DND-41 (cell line): Measurements from ENCODE around the gene LRP6.

Source experiments
- ATAC-seq: fragments of 200-7000 bp; cut with Tn5 transposase; 3 replicates; pipeline ENCODE4 v1.9.1; 2021; ENCODE audit warnings: low read depth; ENCODE audit not compliant: insufficient read depth
- DNase-seq: peaks from one replicate; pipeline ENCODE4 v3.0.0-alpha.2; 2020
- H2AFZ ChIP-seq: 2 replicates; pipeline ENCODE4 v1.6.0; 2012; ENCODE audit warnings: low read depth, low read length
- H3K27ac ChIP-seq: 2 replicates; pipeline ENCODE4 v1.5.1; 2012; ENCODE audit warnings: low read length, inconsistent platforms
- H3K27me3 ChIP-seq: fragments of 200-600 bp; sonication (generic); 2 replicates; pipeline ENCODE4 v1.6.0; 2012; ENCODE audit warnings: low read length, mild to moderate bottlenecking, inconsistent platforms; ENCODE audit not compliant: insufficient read depth, poor library complexity
- H3K36me3 ChIP-seq: 2 replicates; pipeline ENCODE4 v1.5.1; 2012; ENCODE audit warnings: low read length, inconsistent platforms; ENCODE audit not compliant: insufficient read depth
- H3K4me1 ChIP-seq: 2 replicates; pipeline ENCODE4 v1.5.1; 2012; ENCODE audit warnings: mild to moderate bottlenecking, low read length; ENCODE audit not compliant: insufficient read depth
- H3K4me2 ChIP-seq: 2 replicates; pipeline ENCODE4 v1.6.0; 2012; ENCODE audit warnings: mild to moderate bottlenecking, moderate library complexity, low read length, inconsistent platforms; ENCODE audit not compliant: insufficient read depth
- H3K4me3 ChIP-seq, 2 experiments: fragments of 200-600 bp in 1 of 2; shearing (Covaris generic) in 1 of 2; 2 replicates each; pipeline ENCODE4 v1.5.1; 2012 to 2016; ENCODE audit warnings: inconsistent platforms in 2 of 2, low read length in 2 of 2, mild to moderate bottlenecking in 2 of 2, low read depth in 1 of 2, moderate library complexity in 1 of 2
- H3K79me2 ChIP-seq: 2 replicates; pipeline ENCODE4 v1.6.0; 2012; ENCODE audit warnings: low read length, inconsistent platforms; ENCODE audit not compliant: insufficient read depth
- H3K9ac ChIP-seq: 2 replicates; pipeline ENCODE4 v1.6.0; 2012; ENCODE audit warnings: low read depth, mild to moderate bottlenecking, inconsistent platforms, low read length, moderate library complexity
- H3K9me3 ChIP-seq: 2 replicates; pipeline ENCODE4 v1.5.1; 2012; ENCODE audit warnings: low read length, moderate library complexity, mild to moderate bottlenecking, inconsistent platforms; ENCODE audit not compliant: insufficient read depth, severe bottlenecking
- H4K20me1 ChIP-seq: 2 replicates; pipeline ENCODE4 v1.6.0; 2012; ENCODE audit warnings: low read length; ENCODE audit not compliant: insufficient read depth
- CTCF ChIP-seq: IDR thresholded peaks from 2 replicates; pipeline ENCODE4 v1.5.1; 2012; ENCODE audit warnings: borderline replicate concordance, low read length, moderate library complexity, mild to moderate bottlenecking; ENCODE audit not compliant: poor library complexity, severe bottlenecking; ENCODE audit errors: extremely low read depth
- EZH2 ChIP-seq: IDR thresholded peaks from 3 replicates; pipeline ENCODE4 v1.6.1; 2012; ENCODE audit warnings: borderline replicate concordance, low read depth, mild to moderate bottlenecking, moderate library complexity, low read length, inconsistent platforms; ENCODE audit not compliant: severe bottlenecking

Gene LRP6

GRCh38 chr12:12272869-12273268, 6.0 kb upstream of the LRP6 start:
- ATAC-seq = no peak
- no peaks in the 10 kb centered on the region for H3K36me3 ChIP-seq
- H3K4me2 ChIP-seq = no peak overlapping the region
- no peaks in the 10 kb centered on the region for H3K9me3 ChIP-seq
- no peak overlapping the region for H2AFZ ChIP-seq
- TF ChIP-seq CTCF (no peak), EZH2 (no peak)
- no peak overlapping the region for H3K27ac ChIP-seq
- no peaks in the 10 kb centered on the region for H3K79me2 ChIP-seq
- H3K4me3 ChIP-seq = no peak overlapping the region
- peaks cover under 1% of the 10 kb centered on the region; the same call in 1 of the 2 replicates for H3K4me1 ChIP-seq
- no peaks in the 10 kb centered on the region for H4K20me1 ChIP-seq
- DNase-seq = no peak
- H3K27me3 ChIP-seq = peaks cover 7% of the 10 kb centered on the region
- H3K9ac ChIP-seq = no peak overlapping the region

- Histone ChIP-seq H4K20me1 (no peaks in the 10 kb centered on the region), H3K79me2 (peaks cover 10% of the 10 kb centered on the region), H3K4me2 (no peak overlapping the region), H2AFZ (no peak overlapping the region), H3K36me3 (no peaks in the 10 kb centered on the region), H3K27ac (no peak overlapping the region), H3K9me3 (no peaks in the 10 kb centered on the region), H3K27me3 (peaks cover 29% of the 10 kb centered on the region), H3K9ac (no peak overlapping the region), H3K4me1 (peaks cover 23% of the 10 kb centered on the region), H3K4me3 (no peak overlapping the region)
- DNase-seq = no peak
- no peak for TF ChIP-seq CTCF
- TF ChIP-seq EZH2 = no peak
- no peak for ATAC-seq
Observed at GRCh38 chr12:12270226-12270625, 3.4 kb upstream of the LRP6 start.

GRCh38 chr12:12267742-12268200, 927 bp upstream of the LRP6 start:
- H4K20me1 ChIP-seq = no peaks in the 10 kb centered on the region
- H3K79me2 ChIP-seq = peaks cover 29% of the 10 kb centered on the region
- H3K27me3 ChIP-seq = peaks cover 25% of the 10 kb centered on the region
- H3K4me2 ChIP-seq = peak overlapping the region; percentile 95
- no peak for TF ChIP-seq EZH2
- no peak for TF ChIP-seq CTCF
- no peaks in the 10 kb centered on the region for H3K9me3 ChIP-seq
- H2AFZ ChIP-seq = peak overlapping the region; percentile 99
- no peak overlapping the region for H3K27ac ChIP-seq
- DNase-seq (no peak), ATAC-seq (no peak)
- H3K9ac ChIP-seq = no peak overlapping the region; the same call in 1 of the 2 replicates
- peaks cover 26% of the 10 kb centered on the region for H3K4me1 ChIP-seq
- peak overlapping the region in 1 of 2 experiments; percentile 93; a peak in 2 of 4 replicates for H3K4me3 ChIP-seq
- no peaks in the 10 kb centered on the region for H3K36me3 ChIP-seq

GRCh38 chr12:12266389-12266872, 413 bp downstream of the LRP6 start:
- H3K4me1 ChIP-seq = peaks cover 26% of the 10 kb centered on the region
- peak overlapping the region; percentile 95 for H3K4me2 ChIP-seq
- no peaks in the 10 kb centered on the region for H4K20me1 ChIP-seq
- no peaks in the 10 kb centered on the region for H3K36me3 ChIP-seq
- H3K79me2 ChIP-seq = peaks cover 37% of the 10 kb centered on the region
- peaks cover 25% of the 10 kb centered on the region for H3K27me3 ChIP-seq
- peak overlapping the region; percentile 75 for H3K9ac ChIP-seq
- H3K4me3 ChIP-seq = peak overlapping the region; percentile 46 to 93; a peak in 3 of 4 replicates
- TF ChIP-seq CTCF = no peak
- TF ChIP-seq EZH2 = no peak
- no peaks in the 10 kb centered on the region for H3K9me3 ChIP-seq
- peak overlapping the region; percentile 99 for H2AFZ ChIP-seq
- ATAC-seq (no peak; the same call in 2 of the 3 replicates), DNase-seq (no peak)
- H3K27ac ChIP-seq = peak overlapping the region; percentile 91
